Nephron progenitor cell (in vitro differentiated cells): ENCODE data around the gene PCNX2.
A peak's percentile ranks its signal among the peaks of the same experiment; 100 is the strongest.

ENCODE experiments used
- DNase-seq: peaks from one replicate; pipeline ENCODE4 v3.0.0; 2021
- H3K27ac Mint-ChIP-seq: 2 replicates; pipeline ENCODE4 v1.8.0; 2021; ENCODE audit warnings: mild to moderate bottlenecking, moderate library complexity, mixed read lengths
- H3K27me3 Mint-ChIP-seq: 2 replicates; pipeline ENCODE4 v1.8.0; 2021; ENCODE audit warnings: mild to moderate bottlenecking, low read depth, mixed read lengths; ENCODE audit not compliant: poor library complexity
- H3K36me3 Mint-ChIP-seq: 2 replicates; pipeline ENCODE4 v1.8.0; 2021; ENCODE audit warnings: low read depth, mixed read lengths
- H3K4me1 Mint-ChIP-seq: 2 replicates; pipeline ENCODE4 v1.8.0; 2021; ENCODE audit warnings: mixed read lengths
- H3K4me3 Mint-ChIP-seq: 2 replicates; pipeline ENCODE4 v1.8.0; 2021; ENCODE audit warnings: mild to moderate bottlenecking, moderate library complexity, mixed read lengths
- H3K9me3 Mint-ChIP-seq: 2 replicates; pipeline ENCODE4 v1.8.0; 2021; ENCODE audit warnings: mild to moderate bottlenecking, moderate library complexity, mixed read lengths
- TF ChIP-seq, protein P1 (sequence below): fragments of 200-600 bp; sonication (generic); IDR thresholded peaks from 2 replicates; pipeline ENCODE4 v1.5.0; 2021; ENCODE audit warnings: antibody characterized with exemption

The PCNX2 gene

GRCh38 chr1:233257786-233258185 lies 37.7 kb downstream of the PCNX2 start:
- H3K27ac Mint-ChIP-seq, result no peak overlapping the region
- H3K4me3 Mint-ChIP-seq, result no peak overlapping the region
- no peaks in the 10 kb centered on the region for H3K27me3 Mint-ChIP-seq
- DNase-seq, result no peak
- H3K36me3 Mint-ChIP-seq, result peaks cover 26% of the 10 kb centered on the region
- TF ChIP-seq, protein P1, sequence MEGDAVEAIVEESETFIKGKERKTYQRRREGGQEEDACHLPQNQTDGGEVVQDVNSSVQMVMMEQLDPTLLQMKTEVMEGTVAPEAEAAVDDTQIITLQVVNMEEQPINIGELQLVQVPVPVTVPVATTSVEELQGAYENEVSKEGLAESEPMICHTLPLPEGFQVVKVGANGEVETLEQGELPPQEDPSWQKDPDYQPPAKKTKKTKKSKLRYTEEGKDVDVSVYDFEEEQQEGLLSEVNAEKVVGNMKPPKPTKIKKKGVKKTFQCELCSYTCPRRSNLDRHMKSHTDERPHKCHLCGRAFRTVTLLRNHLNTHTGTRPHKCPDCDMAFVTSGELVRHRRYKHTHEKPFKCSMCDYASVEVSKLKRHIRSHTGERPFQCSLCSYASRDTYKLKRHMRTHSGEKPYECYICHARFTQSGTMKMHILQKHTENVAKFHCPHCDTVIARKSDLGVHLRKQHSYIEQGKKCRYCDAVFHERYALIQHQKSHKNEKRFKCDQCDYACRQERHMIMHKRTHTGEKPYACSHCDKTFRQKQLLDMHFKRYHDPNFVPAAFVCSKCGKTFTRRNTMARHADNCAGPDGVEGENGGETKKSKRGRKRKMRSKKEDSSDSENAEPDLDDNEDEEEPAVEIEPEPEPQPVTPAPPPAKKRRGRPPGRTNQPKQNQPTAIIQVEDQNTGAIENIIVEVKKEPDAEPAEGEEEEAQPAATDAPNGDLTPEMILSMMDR, result no peak
- no peaks in the 10 kb centered on the region for H3K9me3 Mint-ChIP-seq
- H3K4me1 Mint-ChIP-seq, result peaks cover 23% of the 10 kb centered on the region

DNA sequence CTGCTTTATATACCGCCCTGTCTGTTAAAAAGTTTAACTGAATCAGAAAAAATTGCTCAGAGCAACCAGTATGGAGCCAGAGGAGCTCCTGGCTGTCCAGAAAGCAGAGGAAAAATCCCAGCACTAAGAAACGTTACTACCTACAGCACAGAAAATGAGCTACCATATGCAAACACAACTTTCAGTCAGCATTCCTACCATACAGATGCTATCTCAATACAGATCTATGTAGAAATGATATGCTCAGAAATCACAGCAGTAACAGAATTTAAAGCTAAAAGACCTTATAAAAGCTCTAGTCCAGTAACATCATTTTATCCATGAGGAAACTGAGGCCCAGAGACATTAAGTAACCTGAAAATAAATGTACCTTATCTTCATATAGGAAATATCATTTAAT lies 38.7 kb downstream of the PCNX2 start:
- TF ChIP-seq, protein P1, result no peak
- no peak for DNase-seq
- Mint-ChIP-seq H3K4me3 (no peak overlapping the region), H3K9me3 (no peaks in the 10 kb centered on the region), H3K36me3 (peaks cover 26% of the 10 kb centered on the region), H3K27me3 (no peaks in the 10 kb centered on the region), H3K4me1 (peaks cover 18% of the 10 kb centered on the region), H3K27ac (no peak overlapping the region)

DNA sequence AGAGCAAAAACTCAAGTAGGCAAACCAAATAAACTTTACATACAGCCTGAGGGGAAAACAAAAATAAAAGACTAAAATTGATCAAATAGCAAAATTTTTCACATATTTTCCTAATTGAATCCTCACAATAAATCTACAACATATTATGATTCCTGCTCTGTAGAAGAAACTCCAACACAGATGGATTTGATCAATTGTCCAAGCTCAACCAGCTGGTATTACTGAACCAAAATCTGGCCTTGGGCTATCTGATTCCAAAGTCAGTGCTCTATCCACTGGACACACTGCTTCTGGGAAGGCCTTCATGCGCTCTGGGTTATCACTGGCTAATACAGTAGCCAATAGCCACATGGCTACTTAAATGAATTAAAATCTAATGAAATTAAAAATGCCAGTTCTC lies 39.3 kb downstream of the PCNX2 start:
- Mint-ChIP-seq H3K27me3 (no peaks in the 10 kb centered on the region), H3K27ac (peak overlapping the region; percentile 11), H3K4me3 (no peak overlapping the region), H3K36me3 (peaks cover 26% of the 10 kb centered on the region), H3K9me3 (no peaks in the 10 kb centered on the region), H3K4me1 (peaks cover 12% of the 10 kb centered on the region)
- TF ChIP-seq, protein P1, result no peak
- no peak for DNase-seq

- Mint-ChIP-seq H3K4me3 (no peak overlapping the region), H3K36me3 (peaks cover 26% of the 10 kb centered on the region), H3K4me1 (peaks cover 11% of the 10 kb centered on the region), H3K27me3 (no peaks in the 10 kb centered on the region), H3K9me3 (no peaks in the 10 kb centered on the region), H3K27ac (no peak overlapping the region)
- DNase-seq, result no peak
- TF ChIP-seq, protein P1, result no peak
Observed at GRCh38 chr1:233255145-233255544, 40.4 kb downstream of the PCNX2 start.

DNA sequence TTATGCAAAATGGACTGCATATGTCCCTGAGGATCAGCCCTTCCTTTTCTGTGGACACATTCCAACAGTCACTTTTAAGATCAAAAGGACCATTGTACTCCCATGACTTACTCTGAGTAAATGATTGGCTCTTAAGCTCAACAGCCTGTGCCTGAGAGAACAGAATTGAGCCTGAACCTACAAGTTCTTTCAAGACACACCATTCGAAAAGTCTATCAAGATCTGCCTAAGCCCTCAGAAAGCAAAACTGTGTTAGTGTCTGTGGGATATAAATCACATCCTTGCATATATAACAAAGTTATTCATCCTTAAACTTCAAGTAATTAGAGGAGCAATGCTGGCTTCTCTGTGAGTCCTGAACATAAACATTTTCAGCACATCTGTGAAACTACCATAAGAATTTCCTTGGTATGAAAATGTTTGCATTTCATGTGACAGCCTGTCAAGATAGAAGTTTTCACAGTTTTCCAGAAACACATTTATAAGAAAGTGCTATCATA lies 41.6 kb downstream of the PCNX2 start:
- TF ChIP-seq, protein P1, result no peak
- Mint-ChIP-seq H3K4me1 (peaks cover 11% of the 10 kb centered on the region), H3K36me3 (peaks cover 27% of the 10 kb centered on the region), H3K4me3 (no peak overlapping the region), H3K27ac (peak overlapping the region; percentile 22), H3K9me3 (no peaks in the 10 kb centered on the region), H3K27me3 (peaks cover 4% of the 10 kb centered on the region)
- no peak for DNase-seq

- peaks cover 4% of the 10 kb centered on the region for H3K27me3 Mint-ChIP-seq
- DNase-seq, result no peak
- peaks cover 11% of the 10 kb centered on the region for H3K4me1 Mint-ChIP-seq
- no peaks in the 10 kb centered on the region for H3K9me3 Mint-ChIP-seq
- TF ChIP-seq, protein P1, result no peak
- no peak overlapping the region for H3K27ac Mint-ChIP-seq
- H3K4me3 Mint-ChIP-seq, result no peak overlapping the region
- peaks cover 26% of the 10 kb centered on the region for H3K36me3 Mint-ChIP-seq
Observed at GRCh38 chr1:233253231-233253831, 42.2 kb downstream of the PCNX2 start.
